SK-N-SH (cell line): ENCODE results near the gene MAPK11. TPM values are rescaled to one million over a fixed set of nuclear protein-coding genes. Genes with fewer than 3 reads are reported as not detected.

Experiments
- CTCF ChIA-PET: fragments of 300-600, 350-600 bp; formaldehyde crosslinking; extraction: SDS; loops from one replicate; lab custom pipeline; 2021; lab: Yijun Ruan, JAX
- POLR2A ChIA-PET: fragments of 350-600 bp; sonication (Branson Sonifier 250); formaldehyde crosslinking; extraction: SDS; loops from one replicate; lab custom pipeline; 2020; ENCODE audit warnings: antibody characterized with exemption, inconsistent platforms; lab: Yijun Ruan, JAX
- DNase-seq: peaks from one replicate; pipeline ENCODE4 v3.0.0; 2012
- H2AFZ ChIP-seq: fragments of 200-600 bp; sonication (generic); 2 replicates; pipeline ENCODE4 v1.8.1; 2016; ENCODE audit warnings: antibody characterized with exemption, mild to moderate bottlenecking, low read depth
- H3F3A ChIP-seq: fragments of 200-600 bp; sonication (generic); replicated peaks from 2 replicates; pipeline ENCODE3; 2016; ENCODE audit warnings: antibody characterized with exemption, mild to moderate bottlenecking; ENCODE audit not compliant: insufficient read depth
- H3K27ac ChIP-seq, 2 experiments: fragments of 200-500 bp in 1 of 2; fragments of 200-600 bp in 1 of 2; sonication (Bioruptor generic) in 1 of 2; sonication (generic), shearing (Covaris generic) in 1 of 2; 2 replicates each; pipeline versions ENCODE4 v1.5.1 to v1.6.1; 2014 to 2016; ENCODE audit warnings: low read depth in 2 of 2, inconsistent platforms in 1 of 2, low read length in 1 of 2, mild to moderate bottlenecking in 1 of 2, mixed read lengths in 1 of 2
- H3K27me3 ChIP-seq: fragments of 200-600 bp; sonication (generic), shearing (Covaris generic); 2 replicates; pipeline ENCODE4 v1.6.1; 2016; ENCODE audit warnings: mixed run types; ENCODE audit not compliant: insufficient read depth
- H3K36me3 ChIP-seq, 2 experiments: fragments of 200-500 bp in 1 of 2; fragments of 200-600 bp in 1 of 2; sonication (Bioruptor generic) in 1 of 2; sonication (generic) in 1 of 2; replicated peaks in 1 of 2; 2 replicates each; pipeline versions ENCODE3 to v1.5.1; 2014 to 2016; ENCODE audit warnings: low read length in 1 of 2, mild to moderate bottlenecking in 1 of 2; ENCODE audit not compliant: insufficient read depth in 2 of 2, control insufficient read depth in 1 of 2
- H3K4me1 ChIP-seq, 2 experiments: fragments of 200-500 bp in 1 of 2; fragments of 200-600 bp in 1 of 2; sonication (Bioruptor generic) in 1 of 2; sonication (generic), shearing (Covaris generic) in 1 of 2; 2 replicates each; pipeline versions ENCODE4 v1.5.1 to v1.6.1; 2014 to 2016; ENCODE audit warnings: low read depth in 1 of 2, low read length in 1 of 2, mixed run types in 1 of 2; ENCODE audit not compliant: insufficient read depth in 2 of 2, control insufficient read depth in 1 of 2
- H3K4me2 ChIP-seq: fragments of 200-600 bp; sonication (generic), shearing (Covaris generic); 2 replicates; pipeline ENCODE4 v1.6.1; 2017; ENCODE audit warnings: mixed run types
- H3K4me3 ChIP-seq, 2 experiments: fragments of 200-500 bp in 1 of 2; fragments of 200-600 bp in 1 of 2; sonication (Bioruptor generic) in 1 of 2; sonication (generic), shearing (Covaris generic) in 1 of 2; 2 replicates each; pipeline versions ENCODE4 v1.5.1 to v1.8.1; 2014 to 2016; ENCODE audit warnings: low read depth in 2 of 2, inconsistent platforms in 1 of 2, low read length in 1 of 2, mild to moderate bottlenecking in 1 of 2, mixed read lengths in 1 of 2, moderate library complexity in 1 of 2
- H3K79me2 ChIP-seq: fragments of 200-600 bp; sonication (generic); 2 replicates; pipeline ENCODE4 v1.8.1; 2017; ENCODE audit warnings: mild to moderate bottlenecking; ENCODE audit not compliant: insufficient read depth
- H3K9ac ChIP-seq: fragments of 200-600 bp; sonication (generic); 2 replicates; pipeline ENCODE4 v1.6.1; 2017; ENCODE audit warnings: mixed run types
- H3K9me2 ChIP-seq: fragments of 200-600 bp; sonication (generic); 2 replicates; pipeline ENCODE4 v1.6.1; 2017; ENCODE audit warnings: mixed run types
- H3K9me3 ChIP-seq: fragments of 200-600 bp; sonication (generic); 2 replicates; pipeline ENCODE4 v1.6.1; 2017; ENCODE audit warnings: mixed run types, mild to moderate bottlenecking, moderate library complexity
- H4K20me1 ChIP-seq: fragments of 200-600 bp; sonication (generic); 2 replicates; pipeline ENCODE4 v1.6.1; 2017; ENCODE audit warnings: mild to moderate bottlenecking, mixed run types; ENCODE audit not compliant: insufficient read depth
- CHD2 ChIP-seq: fragments of 150-350 bp; IDR thresholded peaks from 2 replicates; pipeline ENCODE4 v1.6.1; 2018; ENCODE audit warnings: low read length; ENCODE audit not compliant: partially characterized antibody
- EP300 ChIP-seq, 2 experiments: IDR thresholded peaks; 2 replicates each; pipeline versions ENCODE4 v1.4.0 to v1.6.1; 2012; ENCODE audit warnings: borderline replicate concordance in 1 of 2, low read depth in 1 of 2, low read length in 1 of 2
- EZH2phosphoT487 ChIP-seq: fragments of 200-600 bp; sonication (generic); IDR thresholded peaks from 2 replicates; pipeline ENCODE4 v1.6.1; 2017; ENCODE audit warnings: low read depth, mixed run types, mild to moderate bottlenecking, antibody characterized with exemption, moderate library complexity, borderline replicate concordance
- FOSL2 ChIP-seq: IDR thresholded peaks from 2 replicates; pipeline ENCODE4 v1.4.0; 2012; ENCODE audit warnings: low read depth, mild to moderate bottlenecking, moderate library complexity, borderline replicate concordance
- FOXJ3 ChIP-seq: sonication (generic); formaldehyde crosslinking; IDR thresholded peaks from 2 replicates; pipeline ENCODE4 v1.5.1; 2020; ENCODE audit warnings: mild to moderate bottlenecking, missing genetic modification reagents
- GABPA ChIP-seq: IDR thresholded peaks from 2 replicates; pipeline ENCODE4 v1.4.0; 2012; ENCODE audit warnings: low read depth, mild to moderate bottlenecking
- JUND ChIP-seq: IDR thresholded peaks from 2 replicates; pipeline ENCODE4 v1.4.0; 2012
- NFIC ChIP-seq: IDR thresholded peaks from 2 replicates; pipeline ENCODE4 v1.4.0; 2012; ENCODE audit warnings: borderline replicate concordance
- POLR2AphosphoS5 ChIP-seq: IDR thresholded peaks from 2 replicates; pipeline ENCODE4 v1.6.1; 2012; ENCODE audit warnings: low read depth, low read length
- RXRA ChIP-seq: IDR thresholded peaks from 2 replicates; pipeline ENCODE4 v1.4.0; 2012; ENCODE audit warnings: low read depth, mild to moderate bottlenecking, borderline replicate concordance
- TAF1 ChIP-seq: IDR thresholded peaks from 2 replicates; pipeline ENCODE4 v1.6.1; 2012; ENCODE audit warnings: low read depth, mild to moderate bottlenecking, low read length, moderate library complexity, borderline replicate concordance
- TCF12 ChIP-seq: IDR thresholded peaks from 2 replicates; pipeline ENCODE4 v1.4.0; 2012
- TEAD4 ChIP-seq: IDR thresholded peaks from 2 replicates; pipeline ENCODE4 v1.4.0; 2012; ENCODE audit warnings: mild to moderate bottlenecking, borderline replicate concordance; ENCODE audit not compliant: insufficient read depth
- WGBS: methylation state at CpG from one replicate; pipeline ENCODE4 v1.1.6; 2017; ENCODE audit warnings: low lambda C conversion rate; 5-methylcytosine and 5-hydroxymethylcytosine counted together
- polyA plus RNA-seq, 3 experiments: library from polyadenylated mRNA; depleted of rRNA; stranded (reverse); fragments of >200 nt; gene quantifications; 2 replicates each; pipeline ENCODE4 v1.2.3, GENCODE V29; 2012
- TF ChIP-seq, protein P1 (sequence below): fragments of 200-600 bp; sonication (generic); IDR thresholded peaks from 2 replicates; pipeline ENCODE4 v1.6.1; 2017; ENCODE audit warnings: antibody characterized with exemption, mild to moderate bottlenecking, moderate library complexity
- TF ChIP-seq, protein P2 (sequence below): IDR thresholded peaks from 2 replicates; pipeline ENCODE4; 2012
- TF ChIP-seq, protein P3 (sequence below): IDR thresholded peaks from 2 replicates; pipeline ENCODE4 v1.4.0; 2012; ENCODE audit warnings: low read depth
- TF ChIP-seq, protein P4 (sequence below): IDR thresholded peaks from 2 replicates; pipeline ENCODE4 v1.6.1; 2012; ENCODE audit warnings: mild to moderate bottlenecking, low read depth, low read length, moderate library complexity
- TF ChIP-seq, protein P5 (sequence below): fragments of 150-350 bp; IDR thresholded peaks from 2 replicates; pipeline ENCODE4 v1.6.1; 2016; ENCODE audit warnings: mild to moderate bottlenecking, low read depth, low read length

Gene MAPK11
- polyA plus RNA-seq, 1 of the 3 experiments (the other 2 are of a cell fraction): 36.0 TPM

DNA sequence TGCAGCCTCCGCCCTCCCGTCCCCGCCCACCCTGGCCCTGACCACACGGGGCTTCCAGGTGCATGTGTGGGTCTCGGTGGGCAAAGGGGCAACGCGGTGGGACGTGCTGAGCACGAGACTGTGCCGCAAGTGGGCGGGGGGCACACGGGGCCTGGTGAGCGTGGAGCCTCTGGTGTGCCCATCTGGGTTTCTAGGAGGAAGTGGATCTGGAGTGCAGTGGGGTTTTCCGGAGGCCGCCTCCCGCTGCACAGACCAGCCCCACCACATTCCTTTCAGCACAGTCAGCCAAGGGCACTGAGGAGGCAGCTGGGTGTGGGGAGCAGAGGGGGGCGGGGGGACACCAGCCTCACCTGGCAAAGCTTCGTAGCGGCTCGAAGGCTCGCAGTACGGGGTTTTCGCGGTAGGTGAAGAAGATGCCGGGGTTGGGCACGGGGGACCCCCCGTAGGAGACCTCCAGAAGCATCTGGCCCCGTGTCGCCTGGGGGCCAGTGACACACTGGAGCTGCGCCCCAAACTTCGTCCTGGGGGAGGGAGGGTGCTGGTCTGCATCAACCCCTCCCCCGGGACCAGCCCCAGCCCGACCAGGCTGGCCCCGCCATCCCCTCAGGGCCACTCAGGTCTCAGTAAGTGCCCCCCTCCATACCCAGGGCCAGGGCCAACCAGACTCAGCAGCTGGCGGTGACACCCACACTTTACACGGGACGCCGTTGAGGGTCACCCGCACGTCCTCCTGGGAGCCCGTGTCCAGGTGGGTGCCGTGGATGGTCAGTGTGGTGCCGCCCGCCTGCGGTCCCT lies 12.4 kb upstream of the MAPK11 start:
- H3K36me3 ChIP-seq: peaks cover 15 to 76% of the 10 kb centered on the region in 2 experiments
- CTCF ChIA-PET: interaction anchor here (1.2 to 1.8 kb wide), 2 partner anchors 9 to 44 kb away, joined by 4 read pairs; no protein-coding TSS in a partner anchor
- H3F3A ChIP-seq: no peaks in the 10 kb centered on the region
- H3K9ac ChIP-seq: no peak overlapping the region
- POLR2A ChIA-PET: no interaction called here
- peaks cover 0 to 9% of the 10 kb centered on the region in 2 experiments; a peak in 1 of 4 replicates for H3K4me1 ChIP-seq
- H3K4me2 ChIP-seq: peak overlapping the region; percentile 55; the same call in 1 of the 2 replicates
- 0 out of 2 replicates have a peak, but pooled peaks have one; percentile 14 for TF ChIP-seq TAF1
- TF ChIP-seq EP300 (IDR thresholded peaks at IDR 0.05; ENCODE audit: borderline replicate concordance in 1 of 2, low read depth in 1 of 2, low read length in 1 of 2): peak in 1 of 2 experiments; percentile 60; a peak in 1 of 4 replicates
- no peak for TF ChIP-seq NFIC
- 0 out of 2 replicates have a peak, but pooled peaks have one; percentile 47 for TF ChIP-seq GABPA
- no peak for TF ChIP-seq FOXJ3 (CRISPR knock-in tag)
- TF ChIP-seq, protein P1, sequence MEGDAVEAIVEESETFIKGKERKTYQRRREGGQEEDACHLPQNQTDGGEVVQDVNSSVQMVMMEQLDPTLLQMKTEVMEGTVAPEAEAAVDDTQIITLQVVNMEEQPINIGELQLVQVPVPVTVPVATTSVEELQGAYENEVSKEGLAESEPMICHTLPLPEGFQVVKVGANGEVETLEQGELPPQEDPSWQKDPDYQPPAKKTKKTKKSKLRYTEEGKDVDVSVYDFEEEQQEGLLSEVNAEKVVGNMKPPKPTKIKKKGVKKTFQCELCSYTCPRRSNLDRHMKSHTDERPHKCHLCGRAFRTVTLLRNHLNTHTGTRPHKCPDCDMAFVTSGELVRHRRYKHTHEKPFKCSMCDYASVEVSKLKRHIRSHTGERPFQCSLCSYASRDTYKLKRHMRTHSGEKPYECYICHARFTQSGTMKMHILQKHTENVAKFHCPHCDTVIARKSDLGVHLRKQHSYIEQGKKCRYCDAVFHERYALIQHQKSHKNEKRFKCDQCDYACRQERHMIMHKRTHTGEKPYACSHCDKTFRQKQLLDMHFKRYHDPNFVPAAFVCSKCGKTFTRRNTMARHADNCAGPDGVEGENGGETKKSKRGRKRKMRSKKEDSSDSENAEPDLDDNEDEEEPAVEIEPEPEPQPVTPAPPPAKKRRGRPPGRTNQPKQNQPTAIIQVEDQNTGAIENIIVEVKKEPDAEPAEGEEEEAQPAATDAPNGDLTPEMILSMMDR: no peak
- TF ChIP-seq JUND: peak; percentile 75; the same call in 1 of the 2 replicates
- peak; percentile 87; the same call in 1 of the 2 replicates for TF ChIP-seq RXRA
- no peak for TF ChIP-seq CHD2
- TF ChIP-seq TEAD4: peak; percentile 72; the same call in 1 of the 2 replicates
- peak; percentile 85; the same call in 1 of the 2 replicates for TF ChIP-seq FOSL2
- TF ChIP-seq TCF12: peak; percentile 69; the same call in 1 of the 2 replicates
- TF ChIP-seq, protein P2, sequence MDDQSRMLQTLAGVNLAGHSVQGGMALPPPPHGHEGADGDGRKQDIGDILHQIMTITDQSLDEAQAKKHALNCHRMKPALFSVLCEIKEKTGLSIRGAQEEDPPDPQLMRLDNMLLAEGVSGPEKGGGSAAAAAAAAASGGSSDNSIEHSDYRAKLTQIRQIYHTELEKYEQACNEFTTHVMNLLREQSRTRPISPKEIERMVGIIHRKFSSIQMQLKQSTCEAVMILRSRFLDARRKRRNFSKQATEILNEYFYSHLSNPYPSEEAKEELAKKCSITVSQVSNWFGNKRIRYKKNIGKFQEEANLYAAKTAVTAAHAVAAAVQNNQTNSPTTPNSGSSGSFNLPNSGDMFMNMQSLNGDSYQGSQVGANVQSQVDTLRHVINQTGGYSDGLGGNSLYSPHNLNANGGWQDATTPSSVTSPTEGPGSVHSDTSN: 0 out of 2 replicates have a peak, but pooled peaks have one; percentile 8
- TF ChIP-seq POLR2AphosphoS5: 0 out of 2 replicates have a peak, but pooled peaks have one; percentile 39
- TF ChIP-seq, protein P3, sequence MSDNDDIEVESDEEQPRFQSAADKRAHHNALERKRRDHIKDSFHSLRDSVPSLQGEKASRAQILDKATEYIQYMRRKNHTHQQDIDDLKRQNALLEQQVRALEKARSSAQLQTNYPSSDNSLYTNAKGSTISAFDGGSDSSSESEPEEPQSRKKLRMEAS: peak; percentile 49; the same call in 1 of the 2 replicates
- TF ChIP-seq EZH2phosphoT487: no peak
- TF ChIP-seq, protein P4, sequence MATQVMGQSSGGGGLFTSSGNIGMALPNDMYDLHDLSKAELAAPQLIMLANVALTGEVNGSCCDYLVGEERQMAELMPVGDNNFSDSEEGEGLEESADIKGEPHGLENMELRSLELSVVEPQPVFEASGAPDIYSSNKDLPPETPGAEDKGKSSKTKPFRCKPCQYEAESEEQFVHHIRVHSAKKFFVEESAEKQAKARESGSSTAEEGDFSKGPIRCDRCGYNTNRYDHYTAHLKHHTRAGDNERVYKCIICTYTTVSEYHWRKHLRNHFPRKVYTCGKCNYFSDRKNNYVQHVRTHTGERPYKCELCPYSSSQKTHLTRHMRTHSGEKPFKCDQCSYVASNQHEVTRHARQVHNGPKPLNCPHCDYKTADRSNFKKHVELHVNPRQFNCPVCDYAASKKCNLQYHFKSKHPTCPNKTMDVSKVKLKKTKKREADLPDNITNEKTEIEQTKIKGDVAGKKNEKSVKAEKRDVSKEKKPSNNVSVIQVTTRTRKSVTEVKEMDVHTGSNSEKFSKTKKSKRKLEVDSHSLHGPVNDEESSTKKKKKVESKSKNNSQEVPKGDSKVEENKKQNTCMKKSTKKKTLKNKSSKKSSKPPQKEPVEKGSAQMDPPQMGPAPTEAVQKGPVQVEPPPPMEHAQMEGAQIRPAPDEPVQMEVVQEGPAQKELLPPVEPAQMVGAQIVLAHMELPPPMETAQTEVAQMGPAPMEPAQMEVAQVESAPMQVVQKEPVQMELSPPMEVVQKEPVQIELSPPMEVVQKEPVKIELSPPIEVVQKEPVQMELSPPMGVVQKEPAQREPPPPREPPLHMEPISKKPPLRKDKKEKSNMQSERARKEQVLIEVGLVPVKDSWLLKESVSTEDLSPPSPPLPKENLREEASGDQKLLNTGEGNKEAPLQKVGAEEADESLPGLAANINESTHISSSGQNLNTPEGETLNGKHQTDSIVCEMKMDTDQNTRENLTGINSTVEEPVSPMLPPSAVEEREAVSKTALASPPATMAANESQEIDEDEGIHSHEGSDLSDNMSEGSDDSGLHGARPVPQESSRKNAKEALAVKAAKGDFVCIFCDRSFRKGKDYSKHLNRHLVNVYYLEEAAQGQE: peak; percentile 27; the same call in 1 of the 2 replicates
- TF ChIP-seq, protein P5, sequence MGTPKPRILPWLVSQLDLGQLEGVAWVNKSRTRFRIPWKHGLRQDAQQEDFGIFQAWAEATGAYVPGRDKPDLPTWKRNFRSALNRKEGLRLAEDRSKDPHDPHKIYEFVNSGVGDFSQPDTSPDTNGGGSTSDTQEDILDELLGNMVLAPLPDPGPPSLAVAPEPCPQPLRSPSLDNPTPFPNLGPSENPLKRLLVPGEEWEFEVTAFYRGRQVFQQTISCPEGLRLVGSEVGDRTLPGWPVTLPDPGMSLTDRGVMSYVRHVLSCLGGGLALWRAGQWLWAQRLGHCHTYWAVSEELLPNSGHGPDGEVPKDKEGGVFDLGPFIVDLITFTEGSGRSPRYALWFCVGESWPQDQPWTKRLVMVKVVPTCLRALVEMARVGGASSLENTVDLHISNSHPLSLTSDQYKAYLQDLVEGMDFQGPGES: no peak
- H3K9me2 ChIP-seq: no peaks in the 10 kb centered on the region
- H3K4me3 ChIP-seq: no peak overlapping the region
- H3K27me3 ChIP-seq: no peaks in the 10 kb centered on the region
- no peak for DNase-seq
- WGBS: 76% methylated on average over 26 of the region's 45 CpGs
- H3K79me2 ChIP-seq: peaks cover 13% of the 10 kb centered on the region; the same call in 1 of the 2 replicates
- no peak overlapping the region for H2AFZ ChIP-seq
- H4K20me1 ChIP-seq: peaks cover 20% of the 10 kb centered on the region
- H3K27ac ChIP-seq: no peak overlapping the region; a peak in 1 of 4 replicates
- no peaks in the 10 kb centered on the region for H3K9me3 ChIP-seq
